Right lobe of liver (tissue), 4 donors: ENCODE measurements around the gene SPRYD4.

ENCODE experiments used
- CTCF ChIP-seq, 4 donors: fragments of 200-600 bp in 3 of 4; fragments of 450-650 bp in 1 of 4; IDR thresholded peaks; one replicate each; pipeline versions ENCODE4 v1.5.1 to v1.8.0; 2016 to 2022; ENCODE audit warnings: antibody characterized with exemption in 4 of 4, mild to moderate bottlenecking in 2 of 4
- POLR2A ChIP-seq: fragments of 450-650 bp; IDR thresholded peaks from one replicate; pipeline ENCODE4 v1.6.1; 2017; ENCODE audit warnings: antibody characterized with exemption, mild to moderate bottlenecking
- donor health status: DM: no; HTN: no; CAD: no.
- donor health status: DM: no; HTN: no; CAD: no.
- donor health status: DM: no; HTN: yes; CAD: no.

- TF ChIP-seq POLR2A: no peak
- TF ChIP-seq CTCF (IDR thresholded peaks at IDR 0.05): no peak
Measured at GRCh38 chr12:56431288-56431687, 37.1 kb upstream of the SPRYD4 start.
